Measurements from ENCODE around the gene CAPN12.

DNA sequence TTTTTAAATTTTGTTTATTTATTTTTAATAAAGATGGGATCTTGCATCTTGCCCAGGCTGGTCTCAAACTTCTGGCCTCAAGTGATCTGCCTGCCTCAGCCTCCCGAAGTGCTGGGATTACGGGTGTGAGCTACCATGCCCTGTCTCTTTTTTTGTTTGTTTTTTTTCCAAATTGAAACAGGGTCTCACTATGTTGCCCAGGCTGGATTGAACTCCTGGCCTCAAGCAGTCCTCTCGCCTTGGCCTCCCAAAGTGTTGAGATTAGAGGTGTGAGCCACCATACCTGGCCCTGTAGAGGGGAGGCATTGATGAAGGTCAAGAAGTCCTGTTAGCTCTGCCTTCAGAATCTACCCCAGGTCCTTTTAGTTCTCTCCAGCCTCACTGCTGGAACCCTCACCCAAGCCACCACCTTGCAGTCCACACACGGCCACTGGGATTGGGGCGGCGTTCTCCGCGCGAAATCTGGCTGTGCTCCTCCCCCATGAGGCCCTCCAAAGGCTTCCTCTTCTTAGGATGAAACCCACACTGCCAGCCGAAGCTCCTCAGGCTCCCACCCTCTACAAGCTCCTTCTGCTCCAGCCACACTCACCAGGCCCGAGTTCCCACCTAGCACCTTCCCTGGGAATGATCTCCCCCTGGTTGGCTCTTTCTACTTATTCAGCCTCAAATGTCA lies 61.9 kb downstream of the CAPN12 start:
- TF ChIP-seq POLR2A (IDR thresholded peaks at IDR 0.05) (no peak), EP300 (IDR thresholded peaks at IDR 0.05) (no peak)
- TF ChIP-seq, protein P1, sequence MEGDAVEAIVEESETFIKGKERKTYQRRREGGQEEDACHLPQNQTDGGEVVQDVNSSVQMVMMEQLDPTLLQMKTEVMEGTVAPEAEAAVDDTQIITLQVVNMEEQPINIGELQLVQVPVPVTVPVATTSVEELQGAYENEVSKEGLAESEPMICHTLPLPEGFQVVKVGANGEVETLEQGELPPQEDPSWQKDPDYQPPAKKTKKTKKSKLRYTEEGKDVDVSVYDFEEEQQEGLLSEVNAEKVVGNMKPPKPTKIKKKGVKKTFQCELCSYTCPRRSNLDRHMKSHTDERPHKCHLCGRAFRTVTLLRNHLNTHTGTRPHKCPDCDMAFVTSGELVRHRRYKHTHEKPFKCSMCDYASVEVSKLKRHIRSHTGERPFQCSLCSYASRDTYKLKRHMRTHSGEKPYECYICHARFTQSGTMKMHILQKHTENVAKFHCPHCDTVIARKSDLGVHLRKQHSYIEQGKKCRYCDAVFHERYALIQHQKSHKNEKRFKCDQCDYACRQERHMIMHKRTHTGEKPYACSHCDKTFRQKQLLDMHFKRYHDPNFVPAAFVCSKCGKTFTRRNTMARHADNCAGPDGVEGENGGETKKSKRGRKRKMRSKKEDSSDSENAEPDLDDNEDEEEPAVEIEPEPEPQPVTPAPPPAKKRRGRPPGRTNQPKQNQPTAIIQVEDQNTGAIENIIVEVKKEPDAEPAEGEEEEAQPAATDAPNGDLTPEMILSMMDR (IDR thresholded peaks at IDR 0.05) = no peak
